Adrenal gland (tissue), 5 donors: Measurements from ENCODE around the gene CHD8.
A peak's percentile ranks its signal among the peaks of the same experiment; 100 is the strongest.

Source experiments
- POLR2A ChIP-seq, 2 donors: fragments of 450-650 bp; IDR thresholded peaks; one replicate each; pipeline ENCODE4 v1.6.1; 2017; ENCODE audit warnings: antibody characterized with exemption in 2 of 2, mild to moderate bottlenecking in 2 of 2, moderate library complexity in 1 of 2
- TF ChIP-seq, protein P1 (sequence below), 6 experiments: fragments of 450-650 bp in 4 of 6; fragments of 200-600 bp in 2 of 6; sonication (generic) in 1 of 6; IDR thresholded peaks; 1 replicate in 5 of 6; 2 replicates in 1 of 6; pipeline versions ENCODE4 v1.5.1 to v1.8.0; 2016 to 2021; ENCODE audit warnings: antibody characterized with exemption in 6 of 6, mild to moderate bottlenecking in 2 of 6, moderate library complexity in 1 of 6
- donor health status: DM: no; HTN: no; CAD: no.

DNA sequence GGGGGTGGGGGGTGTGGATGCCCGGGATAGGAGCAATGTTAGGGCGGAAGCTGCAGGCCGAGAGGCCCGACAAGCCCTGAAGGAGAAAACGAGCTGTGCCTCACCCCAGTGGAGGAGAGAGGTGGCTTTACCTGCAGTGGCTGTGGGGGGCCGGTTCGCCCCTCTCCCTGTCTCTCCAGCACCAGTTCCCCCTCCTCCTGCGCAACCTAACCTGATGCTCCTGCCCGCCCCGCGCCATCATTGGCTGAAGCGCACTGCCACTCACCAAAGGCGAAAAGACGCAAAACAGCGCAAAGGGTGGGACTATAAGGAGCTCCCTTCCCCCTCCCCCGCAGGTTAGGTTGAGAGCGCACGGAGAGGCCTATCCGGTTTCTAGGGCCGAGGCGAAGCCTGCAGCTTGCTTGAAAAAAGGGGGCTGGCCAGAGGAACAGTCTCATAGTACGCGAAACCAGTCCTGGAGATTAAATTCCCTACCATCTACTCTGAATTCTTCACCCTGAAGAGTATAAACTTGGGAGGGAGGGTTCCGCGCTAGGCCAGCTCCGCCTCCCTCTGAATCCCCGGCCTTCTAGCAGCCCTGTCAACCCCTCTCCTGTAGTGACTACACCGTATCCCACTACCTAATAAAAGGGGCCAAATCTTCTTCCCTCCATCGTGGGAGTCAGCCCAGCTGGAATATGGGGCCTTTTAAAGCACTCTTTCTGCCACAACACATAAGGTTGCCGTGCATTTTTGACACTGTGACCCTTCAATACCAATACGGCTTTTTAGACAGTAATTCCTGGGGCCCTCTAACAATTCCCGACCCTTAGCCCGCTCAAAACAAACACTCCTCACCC, 18.6 kb downstream of the CHD8 start:
- TF ChIP-seq, protein P1, sequence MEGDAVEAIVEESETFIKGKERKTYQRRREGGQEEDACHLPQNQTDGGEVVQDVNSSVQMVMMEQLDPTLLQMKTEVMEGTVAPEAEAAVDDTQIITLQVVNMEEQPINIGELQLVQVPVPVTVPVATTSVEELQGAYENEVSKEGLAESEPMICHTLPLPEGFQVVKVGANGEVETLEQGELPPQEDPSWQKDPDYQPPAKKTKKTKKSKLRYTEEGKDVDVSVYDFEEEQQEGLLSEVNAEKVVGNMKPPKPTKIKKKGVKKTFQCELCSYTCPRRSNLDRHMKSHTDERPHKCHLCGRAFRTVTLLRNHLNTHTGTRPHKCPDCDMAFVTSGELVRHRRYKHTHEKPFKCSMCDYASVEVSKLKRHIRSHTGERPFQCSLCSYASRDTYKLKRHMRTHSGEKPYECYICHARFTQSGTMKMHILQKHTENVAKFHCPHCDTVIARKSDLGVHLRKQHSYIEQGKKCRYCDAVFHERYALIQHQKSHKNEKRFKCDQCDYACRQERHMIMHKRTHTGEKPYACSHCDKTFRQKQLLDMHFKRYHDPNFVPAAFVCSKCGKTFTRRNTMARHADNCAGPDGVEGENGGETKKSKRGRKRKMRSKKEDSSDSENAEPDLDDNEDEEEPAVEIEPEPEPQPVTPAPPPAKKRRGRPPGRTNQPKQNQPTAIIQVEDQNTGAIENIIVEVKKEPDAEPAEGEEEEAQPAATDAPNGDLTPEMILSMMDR (IDR thresholded peaks at IDR 0.05): no peak
- TF ChIP-seq POLR2A (IDR thresholded peaks at IDR 0.05): peak in 1 of 2 donors; percentile 73
